HEK293 (cell line): ENCODE measurements around the gene RNASEH2B.

Experiments
- CTCF ChIA-PET: fragments of 350-600 bp; formaldehyde crosslinking; extraction: SDS; loops from one replicate; lab custom pipeline; 2021; ENCODE audit warnings: antibody characterized with exemption; lab: Yijun Ruan, JAX
- POLR2A ChIA-PET: fragments of 300-600 bp; formaldehyde crosslinking; extraction: SDS; loops from one replicate; lab custom pipeline; 2020; ENCODE audit warnings: antibody characterized with exemption, inconsistent platforms; lab: Yijun Ruan, JAX
- H3K27ac ChIP-seq: fragments of 200-500 bp; sonication (Bioruptor generic); 2 replicates; pipeline ENCODE4 v1.5.1; 2014; ENCODE audit warnings: low read depth, low read length, control low read depth, inconsistent platforms; ENCODE audit errors: extremely low read depth
- H3K36me3 ChIP-seq, 2 experiments: fragments of 200-500 bp in 1 of 2; sonication (Bioruptor generic) in 1 of 2; 1 replicate in 1 of 2; 2 replicates in 1 of 2; pipeline ENCODE4 v1.5.1; 2014 to 2017; ENCODE audit warnings: inconsistent platforms in 2 of 2, low read length in 2 of 2; ENCODE audit not compliant: control insufficient read depth in 2 of 2, insufficient read depth in 1 of 2
- H3K4me1 ChIP-seq: fragments of 200-500 bp; sonication (Bioruptor generic); 2 replicates; pipeline ENCODE4 v1.5.1; 2014; ENCODE audit warnings: mild to moderate bottlenecking, low read length, inconsistent platforms; ENCODE audit not compliant: control insufficient read depth, insufficient read depth
- H3K4me3 ChIP-seq: 2 replicates; pipeline ENCODE4 v1.5.1; 2011; ENCODE audit warnings: low read depth, mild to moderate bottlenecking, control low read depth, low read length, moderate library complexity
- H3K9me3 ChIP-seq: fragments of 200-500 bp; sonication (Bioruptor generic); 2 replicates; pipeline ENCODE4 v1.5.1; 2014; ENCODE audit warnings: low read depth, low read length, inconsistent platforms; ENCODE audit not compliant: control insufficient read depth, insufficient read depth
- FEZF1 ChIP-seq: fragments of 450-650 bp; formaldehyde crosslinking; IDR thresholded peaks from 2 replicates; pipeline ENCODE4 v1.5.1; 2016; ENCODE audit warnings: missing biosample characterization, missing genetic modification characterization
- IKZF3 ChIP-seq: fragments of 450-650 bp; IDR thresholded peaks from 2 replicates; pipeline ENCODE4 v1.5.0; 2018; ENCODE audit warnings: missing biosample characterization, mild to moderate bottlenecking, missing genetic modification characterization, moderate library complexity
- KLF10 ChIP-seq: fragments of 450-650 bp; IDR thresholded peaks from 2 replicates; pipeline ENCODE4 v1.5.1; 2018; ENCODE audit warnings: missing biosample characterization, mild to moderate bottlenecking, missing genetic modification characterization
- PRDM1 ChIP-seq: fragments of 450-650 bp; formaldehyde crosslinking; IDR thresholded peaks from 2 replicates; pipeline ENCODE4; 2016; ENCODE audit warnings: missing biosample characterization, missing genetic modification characterization
- SP3 ChIP-seq: fragments of 450-650 bp; formaldehyde crosslinking; IDR thresholded peaks from 2 replicates; pipeline ENCODE4 v1.5.1; 2016; ENCODE audit warnings: missing biosample characterization, missing genetic modification characterization
- ZBTB17 ChIP-seq: fragments of 450-650 bp; formaldehyde crosslinking; IDR thresholded peaks from 2 replicates; pipeline ENCODE4 v1.5.1; 2016; ENCODE audit warnings: missing biosample characterization, missing genetic modification characterization
- ZBTB26 ChIP-seq: fragments of 450-650 bp; formaldehyde crosslinking; optimal IDR thresholded peaks from 2 replicates; pipeline ENCODE3; 2016; ENCODE audit warnings: missing biosample characterization, mild to moderate bottlenecking, missing genetic modification characterization
- ZBTB48 ChIP-seq: fragments of 450-650 bp; formaldehyde crosslinking; IDR thresholded peaks from 2 replicates; pipeline ENCODE4 v1.5.1; 2016; ENCODE audit warnings: missing biosample characterization, missing genetic modification characterization
- ZBTB49 ChIP-seq: fragments of 450-650 bp; formaldehyde crosslinking; IDR thresholded peaks from 2 replicates; pipeline ENCODE4 v1.5.1; 2016; ENCODE audit warnings: missing biosample characterization, missing genetic modification characterization, low read depth
- ZNF184 ChIP-seq: fragments of 450-650 bp; IDR thresholded peaks from 2 replicates; pipeline ENCODE4 v1.5.1; 2018; ENCODE audit warnings: missing biosample characterization, mild to moderate bottlenecking, missing genetic modification characterization
- ZNF223 ChIP-seq: fragments of 450-650 bp; formaldehyde crosslinking; IDR thresholded peaks from 2 replicates; pipeline ENCODE4 v1.5.1; 2016; ENCODE audit warnings: missing biosample characterization, missing genetic modification characterization
- ZNF23 ChIP-seq: fragments of 450-650 bp; formaldehyde crosslinking; IDR thresholded peaks from 2 replicates; pipeline ENCODE4 v1.5.1; 2016; ENCODE audit warnings: missing biosample characterization, missing genetic modification characterization, borderline replicate concordance
- ZNF302 ChIP-seq: fragments of 450-650 bp; formaldehyde crosslinking; IDR thresholded peaks from 2 replicates; pipeline ENCODE4 v1.5.1; 2016; ENCODE audit warnings: missing biosample characterization, missing genetic modification characterization, low read depth
- ZNF416 ChIP-seq: fragments of 450-650 bp; formaldehyde crosslinking; IDR thresholded peaks from 2 replicates; pipeline ENCODE4 v1.5.1; 2016; ENCODE audit warnings: missing biosample characterization, missing genetic modification characterization
- ZNF549 ChIP-seq: fragments of 450-650 bp; IDR thresholded peaks from 2 replicates; pipeline ENCODE4 v1.5.1; 2018; ENCODE audit warnings: missing biosample characterization, missing genetic modification characterization, mild to moderate bottlenecking, inconsistent platforms, moderate library complexity
- ZNF561 ChIP-seq: fragments of 450-650 bp; IDR thresholded peaks from 2 replicates; pipeline ENCODE4 v1.5.1; 2018; ENCODE audit warnings: missing biosample characterization, missing genetic modification characterization, borderline replicate concordance
- ZNF830 ChIP-seq: fragments of 450-650 bp; IDR thresholded peaks from 2 replicates; pipeline ENCODE4 v1.5.0; 2018; ENCODE audit warnings: missing biosample characterization, missing genetic modification characterization, low read depth, mild to moderate bottlenecking, moderate library complexity
- ZSCAN18 ChIP-seq: fragments of 450-650 bp; formaldehyde crosslinking; IDR thresholded peaks from 2 replicates; pipeline ENCODE4 v1.5.1; 2016; ENCODE audit warnings: missing biosample characterization, missing genetic modification characterization
- ZSCAN30 ChIP-seq: fragments of 450-650 bp; IDR thresholded peaks from 2 replicates; pipeline ENCODE4 v1.5.1; 2018; ENCODE audit warnings: missing biosample characterization, mild to moderate bottlenecking, missing genetic modification characterization, moderate library complexity

The RNASEH2B gene

GRCh38 chr13:50999641-51000040, 90.0 kb downstream of the RNASEH2B start:
- TF ChIP-seq ZSCAN18 (tag by site-specific recombination) (no peak), FEZF1 (tag by site-specific recombination) (no peak), PRDM1 (tag by site-specific recombination) (no peak), ZNF830 (no peak), ZNF23 (tag by site-specific recombination) (no peak), ZBTB49 (tag by site-specific recombination) (no peak), ZBTB17 (no peak), KLF10 (no peak), ZNF302 (tag by site-specific recombination) (no peak), ZNF549 (tag by site-specific recombination) (no peak), SP3 (tag by site-specific recombination) (no peak), ZNF561 (tag by site-specific recombination) (no peak)
- TF ChIP-seq, all 188 proteins: peak for 0
- CTCF ChIA-PET = no interaction called here
- H3K4me3 ChIP-seq = no peak overlapping the region
- POLR2A ChIA-PET = no interaction called here
- no peaks in the 10 kb centered on the region for H3K36me3 ChIP-seq
- H3K9me3 ChIP-seq = no peaks in the 10 kb centered on the region
- H3K4me1 ChIP-seq = no peaks in the 10 kb centered on the region
- H3K27ac ChIP-seq = no peak overlapping the region

GRCh38 chr13:51000061-51000460, 90.5 kb downstream of the RNASEH2B start:
- Histone ChIP-seq H3K9me3 (no peaks in the 10 kb centered on the region), H3K4me1 (no peaks in the 10 kb centered on the region), H3K4me3 (no peak overlapping the region)
- POLR2A ChIA-PET = no interaction called here
- TF ChIP-seq ZBTB48 (tag by site-specific recombination) (no peak), ZNF416 (no peak), IKZF3 (tag by site-specific recombination) (no peak), ZBTB26 (tag by site-specific recombination) (no peak), ZSCAN30 (tag by site-specific recombination) (no peak), ZNF184 (tag by site-specific recombination) (no peak), ZNF223 (no peak)
- TF ChIP-seq, all 188 proteins: peak for 0
- Histone ChIP-seq H3K27ac (no peak overlapping the region), H3K36me3 (no peaks in the 10 kb centered on the region)
- CTCF ChIA-PET = no interaction called here
